ENCODE results near the gene GDF7. TPM values are rescaled to one million over a fixed set of nuclear protein-coding genes. Genes with fewer than 3 reads are reported as not detected.

Gene GDF7
- total and polyA plus RNA-seq, 10 donors: 0.83 to 3.8 (median 1.9) TPM

GRCh38 chr2:20687260-20687832, 20.4 kb downstream of the GDF7 start:
- intact Hi-C loops (cut with DNase I; ENCODE audit: low total_unique reads): no loop called here
- TF ChIP-seq, protein P1, sequence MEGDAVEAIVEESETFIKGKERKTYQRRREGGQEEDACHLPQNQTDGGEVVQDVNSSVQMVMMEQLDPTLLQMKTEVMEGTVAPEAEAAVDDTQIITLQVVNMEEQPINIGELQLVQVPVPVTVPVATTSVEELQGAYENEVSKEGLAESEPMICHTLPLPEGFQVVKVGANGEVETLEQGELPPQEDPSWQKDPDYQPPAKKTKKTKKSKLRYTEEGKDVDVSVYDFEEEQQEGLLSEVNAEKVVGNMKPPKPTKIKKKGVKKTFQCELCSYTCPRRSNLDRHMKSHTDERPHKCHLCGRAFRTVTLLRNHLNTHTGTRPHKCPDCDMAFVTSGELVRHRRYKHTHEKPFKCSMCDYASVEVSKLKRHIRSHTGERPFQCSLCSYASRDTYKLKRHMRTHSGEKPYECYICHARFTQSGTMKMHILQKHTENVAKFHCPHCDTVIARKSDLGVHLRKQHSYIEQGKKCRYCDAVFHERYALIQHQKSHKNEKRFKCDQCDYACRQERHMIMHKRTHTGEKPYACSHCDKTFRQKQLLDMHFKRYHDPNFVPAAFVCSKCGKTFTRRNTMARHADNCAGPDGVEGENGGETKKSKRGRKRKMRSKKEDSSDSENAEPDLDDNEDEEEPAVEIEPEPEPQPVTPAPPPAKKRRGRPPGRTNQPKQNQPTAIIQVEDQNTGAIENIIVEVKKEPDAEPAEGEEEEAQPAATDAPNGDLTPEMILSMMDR (IDR thresholded peaks at IDR 0.05 in 8 of 11, conservative IDR thresholded peaks at IDR 0.05 in 3 of 11): no peak
- TF ChIP-seq POLR2A (IDR thresholded peaks at IDR 0.05) (no peak), POLR2AphosphoS5 (IDR thresholded peaks at IDR 0.05) (no peak)
- H3K27ac ChIP-seq: no peak overlapping the region
- 95 to 99% (median 97%) methylated on average over 4 of the region's 4 CpGs for WGBS, 5 donors
- no peak for DNase-seq
- H3K36me3 ChIP-seq: peaks cover 0 to 96% (median 29%) of the 10 kb centered on the region in 6 donors
- no peak overlapping the region for H3K4me3 ChIP-seq
- no peaks in the 10 kb centered on the region for H3K27me3 ChIP-seq (replicated peaks in 1 of 7)
- H3K4me1 ChIP-seq: no peaks in the 10 kb centered on the region
- peaks cover 0 to 6% (median 2%) of the 10 kb centered on the region in 8 donors for H3K9me3 ChIP-seq

- H3K27me3 ChIP-seq (replicated peaks in 1 of 7): no peaks in the 10 kb centered on the region
- H3K36me3 ChIP-seq: peaks cover 0 to 98% (median 27%) of the 10 kb centered on the region in 6 donors
- peaks cover 0 to 6% (median 2%) of the 10 kb centered on the region in 8 donors for H3K9me3 ChIP-seq
- WGBS, 5 donors: 88 to 96% (median 90%) methylated on average over 11 of the region's 11 CpGs
- TF ChIP-seq POLR2AphosphoS5 (IDR thresholded peaks at IDR 0.05) (no peak), POLR2A (IDR thresholded peaks at IDR 0.05) (no peak)
- TF ChIP-seq, protein P1 (IDR thresholded peaks at IDR 0.05 in 8 of 11, conservative IDR thresholded peaks at IDR 0.05 in 3 of 11): no peak
- no peak overlapping the region for H3K27ac ChIP-seq
- no peaks in the 10 kb centered on the region for H3K4me1 ChIP-seq
- intact Hi-C loops (cut with DNase I; ENCODE audit: low total_unique reads): no loop called here
- no peak for DNase-seq
- no peak overlapping the region for H3K4me3 ChIP-seq
These were observed 22.7 kb downstream of the GDF7 start for GRCh38 chr2:20689428-20690264.

- DNase-seq: no peak
- Histone ChIP-seq H3K36me3 (peaks cover 0 to 92% (median 15%) of the 10 kb centered on the region in 6 donors), H3K9me3 (peaks cover 0 to 6% (median 2%) of the 10 kb centered on the region in 8 donors), H3K4me1 (no peaks in the 10 kb centered on the region), H3K27me3 (replicated peaks in 1 of 7) (no peaks in the 10 kb centered on the region), H3K27ac (no peak overlapping the region), H3K4me3 (no peak overlapping the region)
- TF ChIP-seq POLR2AphosphoS5 (IDR thresholded peaks at IDR 0.05) (no peak), POLR2A (IDR thresholded peaks at IDR 0.05) (no peak)
- TF ChIP-seq, protein P1 (IDR thresholded peaks at IDR 0.05 in 8 of 11, conservative IDR thresholded peaks at IDR 0.05 in 3 of 11): no peak
- 88 to 92% (median 91%) methylated on average over 6 of the region's 6 CpGs for WGBS, 5 donors
- intact Hi-C loops (cut with DNase I; ENCODE audit: low total_unique reads): no loop called here
These were observed 24.3 kb downstream of the GDF7 start for GRCh38 chr2:20691076-20691734.
